Ishikawa (cell line): ENCODE measurements around the gene ERGIC1.

Experiments
- CEBPB ChIP-seq: IDR thresholded peaks from 2 replicates; pipeline ENCODE4 v1.6.1; 2012
- CREB1 ChIP-seq: IDR thresholded peaks from 2 replicates; pipeline ENCODE4 v1.6.1; 2012; ENCODE audit warnings: low read depth
- EGR1 ChIP-seq: IDR thresholded peaks from 2 replicates; pipeline ENCODE4 v1.6.1; 2012
- EP300 ChIP-seq: IDR thresholded peaks from 2 replicates; pipeline ENCODE4 v1.6.1; 2012; ENCODE audit warnings: borderline replicate concordance
- FOXM1 ChIP-seq: IDR thresholded peaks from 2 replicates; pipeline ENCODE4 v1.6.1; 2012; ENCODE audit warnings: low read depth, borderline replicate concordance
- MAX ChIP-seq: IDR thresholded peaks from 2 replicates; pipeline ENCODE4 v1.6.1; 2012
- NFIC ChIP-seq: IDR thresholded peaks from 2 replicates; pipeline ENCODE4 v1.6.1; 2012
- RAD21 ChIP-seq: IDR thresholded peaks from 2 replicates; pipeline ENCODE4 v1.6.1; 2012; ENCODE audit warnings: low read depth
- REST ChIP-seq: IDR thresholded peaks from 2 replicates; pipeline ENCODE4 v1.6.1; 2012; ENCODE audit warnings: low read depth, mild to moderate bottlenecking
- TAF1 ChIP-seq: IDR thresholded peaks from 2 replicates; pipeline ENCODE4 v1.6.1; 2012; ENCODE audit warnings: low read depth, mild to moderate bottlenecking
- TCF12 ChIP-seq: IDR thresholded peaks from 2 replicates; pipeline ENCODE4 v1.6.1; 2012; ENCODE audit warnings: low read depth
- TEAD4 ChIP-seq: IDR thresholded peaks from 2 replicates; pipeline ENCODE4 v1.6.1; 2012
- USF1 ChIP-seq: IDR thresholded peaks from 2 replicates; pipeline ENCODE4 v1.6.1; 2012
- YY1 ChIP-seq: IDR thresholded peaks from 2 replicates; pipeline ENCODE4 v1.6.1; 2012; ENCODE audit warnings: low read depth
- ZBTB7A ChIP-seq: IDR thresholded peaks from 2 replicates; pipeline ENCODE4 v1.6.1; 2012; ENCODE audit warnings: low read depth

Gene ERGIC1

GRCh38 chr5:172815631-172816030 lies 18.4 kb upstream of the ERGIC1 start:
- no peak for TF ChIP-seq RAD21
- TF ChIP-seq ZBTB7A = no peak
- no peak for TF ChIP-seq CREB1
- no peak for TF ChIP-seq CEBPB
- no peak for TF ChIP-seq MAX
- no peak for TF ChIP-seq USF1
- no peak for TF ChIP-seq EGR1
- no peak for TF ChIP-seq TAF1
- TF ChIP-seq REST = no peak
- TF ChIP-seq TEAD4 = no peak
- no peak for TF ChIP-seq NFIC
- TF ChIP-seq YY1 = no peak
- TF ChIP-seq TCF12 = no peak
- no peak for TF ChIP-seq EP300
- TF ChIP-seq FOXM1 = no peak

- no peak for TF ChIP-seq ZBTB7A
These were observed 17.0 kb upstream of the ERGIC1 start for GRCh38 chr5:172816925-172817562.

GRCh38 chr5:172817664-172818063 lies 16.4 kb upstream of the ERGIC1 start:
- TF ChIP-seq NFIC (no peak), REST (no peak), CEBPB (no peak), TCF12 (no peak), CREB1 (no peak), TEAD4 (no peak), EP300 (no peak)

- no peak for TF ChIP-seq EGR1
- TF ChIP-seq TCF12 = no peak
- TF ChIP-seq ZBTB7A = no peak
- no peak for TF ChIP-seq USF1
- no peak for TF ChIP-seq CREB1
- no peak for TF ChIP-seq RAD21
- TF ChIP-seq CEBPB = no peak
- no peak for TF ChIP-seq MAX
- TF ChIP-seq TAF1 = no peak
- TF ChIP-seq YY1 = no peak
- no peak for TF ChIP-seq FOXM1
- no peak for TF ChIP-seq REST
- TF ChIP-seq NFIC = no peak
- TF ChIP-seq TEAD4 = no peak
- TF ChIP-seq EP300 = no peak
These were observed 16.0 kb upstream of the ERGIC1 start for GRCh38 chr5:172818081-172818480.

GRCh38 chr5:172819569-172819968 lies 14.5 kb upstream of the ERGIC1 start:
- TF ChIP-seq TEAD4 (no peak), CEBPB (no peak), MAX (no peak), ZBTB7A (no peak), TAF1 (no peak), YY1 (no peak), CREB1 (no peak), USF1 (no peak)
